Stimulated activated CD4-positive, alpha-beta T cell treated with anti-CD3 and anti-CD28 coated beads, Interleukin-4, amount 100 ng/mL, for 1 hour (primary cell): ENCODE data around the gene OLFM3.

ENCODE experiments used
- DNase-seq: peaks from one replicate; pipeline ENCODE4 v3.0.0-alpha.2; 2020

Gene OLFM3

DNA sequence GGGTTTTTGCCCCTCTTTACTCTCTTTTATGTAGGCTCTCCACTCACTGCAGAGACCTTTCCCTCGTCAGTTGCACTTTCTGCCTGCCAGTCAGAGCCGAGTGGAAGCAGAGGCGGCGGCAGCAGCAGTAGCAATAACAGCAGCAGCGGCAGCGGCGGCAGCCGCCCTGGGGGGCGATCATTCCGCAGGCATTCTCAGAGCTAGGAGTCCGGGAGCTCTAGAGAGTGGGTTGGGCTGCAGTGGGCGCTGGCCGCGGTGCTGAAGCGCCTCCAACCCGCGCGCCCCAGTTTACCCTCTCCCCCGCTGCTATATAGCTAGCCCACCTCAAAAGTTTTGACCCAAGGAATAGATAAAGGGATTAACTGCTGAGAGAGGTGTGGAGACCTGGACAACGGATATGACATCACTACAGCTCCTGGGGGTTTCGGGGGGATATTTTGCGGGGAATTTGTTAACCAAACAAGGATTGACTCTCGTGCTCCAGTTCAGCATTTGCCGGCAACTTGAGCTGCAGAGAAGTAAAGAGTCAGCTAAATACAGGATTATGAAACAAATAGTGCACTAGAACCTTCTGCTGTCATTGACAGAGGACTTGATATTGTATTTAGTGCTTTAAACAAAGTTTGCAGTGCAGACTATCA, at the start of gene OLFM3:
OLFM3 (minus strand) TSS at position 102 of the 641 bp plus-strand sequence.
- DNase-seq: no peak

DNA sequence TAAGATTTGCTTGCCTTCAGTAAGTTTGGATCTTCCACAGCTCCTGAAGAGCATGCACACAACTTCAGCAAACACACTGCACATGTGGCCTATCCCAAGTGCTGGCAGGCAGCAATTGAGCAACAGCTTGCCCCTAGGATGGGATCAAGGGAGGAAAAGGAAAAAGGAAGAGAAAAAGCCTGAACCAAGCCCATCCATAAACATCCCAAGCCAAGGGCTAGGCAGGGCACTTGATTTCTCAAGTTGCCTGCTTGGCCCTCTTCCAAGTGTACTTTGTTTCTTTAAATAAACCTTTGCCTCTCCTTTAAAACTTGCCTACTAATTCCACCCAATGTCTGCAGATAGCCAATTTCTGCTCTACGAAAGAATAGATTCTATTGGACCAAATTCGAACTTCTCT, 49.0 kb upstream of the OLFM3 start:
- DNase-seq: no peak

DNA sequence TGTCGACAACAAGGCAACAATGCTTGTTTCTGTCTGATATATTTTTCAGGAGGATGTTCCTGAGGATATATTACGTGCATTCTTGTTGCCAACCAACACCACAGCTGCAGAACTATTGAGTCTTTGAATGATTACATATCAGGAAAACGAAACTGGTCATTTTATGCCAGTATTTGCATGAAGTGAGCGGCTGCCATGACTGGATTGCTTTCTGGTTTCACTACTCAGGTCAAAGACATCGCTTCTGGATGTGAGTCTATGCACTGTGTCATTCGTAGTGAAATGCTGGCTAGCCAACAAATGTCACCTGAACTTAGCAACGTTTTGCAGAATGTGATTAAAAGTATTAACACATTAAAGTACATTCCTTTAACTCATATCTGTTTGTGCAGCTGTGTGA, 35.8 kb upstream of the OLFM3 start:
- DNase-seq: no peak

GRCh38 chr1:102019530-102019929, 22.8 kb upstream of the OLFM3 start:
- DNase-seq: no peak

DNA sequence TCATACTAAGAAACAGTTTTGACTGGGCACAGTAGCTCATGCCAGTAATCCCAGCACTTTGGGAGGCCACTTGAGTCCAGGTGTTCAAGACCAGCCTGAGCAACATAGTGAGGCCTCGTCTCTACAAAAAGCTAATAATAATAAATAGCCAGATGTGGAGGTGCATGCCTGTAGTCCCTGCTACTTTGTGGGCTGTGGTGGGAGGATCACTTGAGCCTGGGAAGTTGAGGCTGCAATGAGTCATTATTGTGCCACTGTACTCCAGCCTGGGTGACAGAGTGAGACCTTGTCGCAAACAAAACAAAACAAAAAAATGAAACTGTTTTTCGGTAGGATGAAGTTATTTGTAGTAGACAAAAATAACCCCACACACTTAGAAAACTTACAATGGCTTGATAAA, 19.0 kb upstream of the OLFM3 start:
- no peak for DNase-seq

DNA sequence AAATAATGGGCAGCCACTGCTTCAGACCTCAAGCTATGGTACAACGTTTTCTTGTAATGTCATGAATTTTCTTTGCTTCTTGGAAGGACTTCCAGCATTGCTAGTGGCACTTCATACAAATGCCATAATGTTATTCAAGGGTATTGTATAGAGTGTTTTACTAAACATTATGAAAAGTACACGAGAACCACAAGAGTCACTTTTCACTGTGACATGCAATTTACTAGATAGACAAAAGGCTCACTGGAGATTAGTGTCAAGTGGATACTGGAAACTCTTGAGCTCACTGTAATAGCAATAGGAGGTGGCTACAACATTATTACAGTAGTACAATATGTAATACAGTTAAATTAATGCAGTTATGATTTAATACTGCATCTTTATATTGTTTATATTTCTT, 5.3 kb upstream of the OLFM3 start:
- no peak for DNase-seq

GRCh38 chr1:101995984-101996745, 561 bp downstream of the OLFM3 start:
- DNase-seq: no peak

- DNase-seq: no peak
These were observed 3.0 kb downstream of the OLFM3 start for GRCh38 chr1:101993710-101994109.

DNA sequence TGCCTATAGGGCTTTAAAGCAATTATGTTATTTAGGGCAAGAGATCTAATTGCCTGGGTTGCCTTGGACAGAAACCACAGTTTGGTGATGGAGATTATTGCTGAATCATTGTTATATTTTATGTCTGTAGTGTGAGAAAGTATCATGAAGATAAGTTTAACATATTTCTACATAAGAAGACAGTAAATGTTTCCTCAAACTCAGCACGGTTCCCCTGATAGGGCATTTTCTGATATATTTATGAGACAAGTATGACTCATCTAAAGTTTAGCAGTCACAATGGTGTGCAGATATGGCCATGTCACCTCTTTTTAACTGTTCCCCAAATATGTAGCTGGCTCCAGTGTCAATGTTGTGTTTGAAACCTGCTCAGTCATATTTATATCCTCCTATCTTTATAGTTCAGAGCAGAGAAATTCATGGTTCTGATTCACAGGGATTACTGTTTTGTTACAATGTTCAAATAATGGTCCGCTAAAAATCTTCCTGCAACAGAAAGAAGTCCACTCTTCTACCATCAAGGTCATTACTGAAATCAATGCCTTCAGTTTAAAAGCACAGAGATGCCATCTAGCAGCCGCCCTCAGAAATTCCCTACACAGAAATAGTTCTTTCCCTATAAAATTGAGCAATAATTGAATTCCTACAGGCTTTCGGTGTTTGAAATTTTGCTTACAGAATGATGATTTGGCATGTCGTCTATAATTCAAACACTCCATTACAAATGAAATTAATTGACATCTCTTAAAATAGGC, 3.7 kb downstream of the OLFM3 start:
- no peak for DNase-seq

- DNase-seq: no peak
These were observed 15.8 kb downstream of the OLFM3 start for GRCh38 chr1:101980974-101981373.

DNA sequence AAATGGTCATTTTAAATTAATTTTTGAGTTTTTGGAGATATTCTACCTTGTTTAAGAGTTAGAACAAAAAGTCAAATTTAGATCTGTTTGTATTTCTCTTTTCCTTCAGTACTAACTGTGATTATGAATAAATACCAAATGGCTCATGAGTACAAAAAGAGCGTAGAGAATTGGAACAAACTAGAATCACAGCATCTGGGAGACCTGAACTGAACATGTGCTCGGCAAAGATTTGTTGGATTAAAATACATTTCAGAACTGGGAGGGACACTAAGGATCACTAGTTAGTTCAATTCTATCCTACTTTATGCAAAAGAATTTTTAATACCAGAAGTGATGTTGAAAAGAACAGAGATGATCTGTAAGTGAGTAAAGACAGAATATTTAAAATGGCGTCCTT, 19.5 kb downstream of the OLFM3 start:
- no peak for DNase-seq

DNA sequence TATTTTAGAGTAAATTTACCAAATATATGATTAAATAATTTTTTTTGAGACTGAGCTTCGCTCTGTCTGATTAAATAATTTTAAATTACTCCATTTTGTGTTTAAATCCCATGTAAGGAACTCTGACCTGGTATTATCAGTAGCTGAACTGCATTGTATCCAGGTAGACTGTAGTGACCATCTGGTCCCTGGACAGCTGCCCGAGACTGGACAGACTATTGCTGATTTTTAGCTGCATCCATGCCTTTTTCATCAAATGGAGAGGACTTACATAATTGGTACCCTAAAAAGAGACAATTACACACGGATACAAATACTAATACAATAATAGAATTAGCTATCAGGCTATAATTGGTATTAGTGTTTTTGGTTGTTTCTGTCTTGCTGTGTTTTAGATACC, 20.6 kb downstream of the OLFM3 start:
- no peak for DNase-seq

GRCh38 chr1:101975371-101975770, 21.4 kb downstream of the OLFM3 start:
- DNase-seq: no peak

DNA sequence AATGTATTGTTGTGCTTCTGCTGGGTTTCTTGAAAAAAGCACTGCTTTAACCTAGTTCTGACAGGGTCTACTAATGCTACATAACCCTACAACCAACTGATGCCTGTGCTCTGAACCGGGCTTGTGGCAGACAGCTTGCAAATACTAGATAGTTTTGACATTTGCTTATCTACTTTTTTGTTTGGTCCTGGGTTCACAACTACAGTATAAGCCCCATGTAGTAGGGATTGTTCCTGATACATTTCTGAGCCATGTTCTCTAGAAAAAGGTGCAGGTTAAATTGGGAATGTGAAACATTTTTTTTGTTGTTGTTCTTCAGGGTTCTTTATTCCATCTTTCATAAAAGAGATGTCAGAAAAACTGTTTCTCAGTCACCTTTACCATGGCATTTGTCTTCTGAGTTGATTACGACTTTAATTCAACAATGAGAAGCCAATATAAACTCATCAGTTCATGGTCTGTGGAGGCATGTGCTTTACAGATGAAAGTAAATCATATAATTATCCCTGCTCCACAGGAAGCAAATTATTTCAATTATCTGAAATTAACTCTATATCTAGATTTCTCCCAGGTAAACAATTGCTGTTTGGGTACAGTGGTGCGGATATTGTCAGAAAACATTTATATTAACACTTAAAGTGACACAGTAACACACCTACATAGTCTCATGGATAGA, 22.0 kb downstream of the OLFM3 start:
- DNase-seq: no peak

DNA sequence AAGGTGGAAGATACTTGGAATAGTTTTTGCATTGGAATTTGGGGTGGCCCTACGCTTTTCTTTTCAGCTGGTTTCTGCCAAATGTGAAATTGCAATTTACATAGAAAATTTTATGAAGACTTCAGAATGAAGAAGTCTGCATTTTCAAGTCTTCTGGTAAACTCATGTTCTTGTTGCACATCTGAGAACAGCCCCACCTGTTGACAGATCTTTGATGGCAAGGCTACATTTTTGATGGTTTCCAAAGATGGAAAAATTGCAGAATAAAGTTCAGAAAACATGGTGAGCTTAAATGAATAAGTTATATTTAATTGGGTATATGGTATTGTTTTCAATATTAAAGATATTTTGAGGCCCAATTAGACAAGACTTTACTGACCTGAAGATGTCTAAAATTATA, 25.4 kb downstream of the OLFM3 start:
- no peak for DNase-seq

- no peak for DNase-seq
These were observed 28.9 kb downstream of the OLFM3 start for GRCh38 chr1:101967871-101968270.

DNA sequence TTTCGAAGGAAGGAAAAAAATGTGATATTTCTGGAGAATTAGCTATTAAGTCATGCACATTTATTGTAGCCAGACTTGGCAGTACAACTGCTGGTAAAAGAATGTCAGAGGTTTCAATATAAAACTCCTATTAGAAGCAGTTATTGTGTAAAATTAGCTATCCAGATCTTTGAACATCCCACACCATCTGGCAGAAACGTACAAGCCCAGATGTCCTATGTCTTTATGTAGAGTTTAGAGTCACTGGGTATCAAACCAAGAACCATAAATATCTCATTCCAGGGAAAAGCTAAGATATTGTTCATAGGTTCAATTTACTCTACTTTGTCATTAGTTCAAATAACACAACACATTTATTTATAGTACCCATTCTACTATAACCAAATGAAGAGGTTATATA, 31.4 kb downstream of the OLFM3 start:
- DNase-seq: no peak

- DNase-seq: no peak
These were observed 32.0 kb downstream of the OLFM3 start for GRCh38 chr1:101964708-101965107.

GRCh38 chr1:101960142-101960541, 36.6 kb downstream of the OLFM3 start:
- no peak for DNase-seq

DNA sequence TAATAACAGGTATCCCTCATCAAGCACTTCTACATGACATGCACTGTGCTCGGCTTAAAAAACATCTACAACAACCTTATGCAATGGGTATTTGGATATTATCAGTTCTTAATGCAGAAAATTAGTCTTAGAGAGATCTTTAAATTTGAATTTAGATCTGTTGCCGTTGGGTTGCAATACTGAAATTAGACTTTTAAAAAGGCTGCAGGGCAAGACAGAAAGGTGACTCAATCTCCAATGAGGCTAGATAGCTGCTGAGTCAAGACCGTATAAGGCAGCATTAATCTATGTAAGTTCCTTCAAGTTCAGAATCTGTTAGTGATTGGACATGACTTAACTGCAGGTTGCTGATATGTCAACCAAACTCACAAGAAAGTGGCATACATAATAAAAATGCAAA, 37.3 kb downstream of the OLFM3 start:
- no peak for DNase-seq

DNA sequence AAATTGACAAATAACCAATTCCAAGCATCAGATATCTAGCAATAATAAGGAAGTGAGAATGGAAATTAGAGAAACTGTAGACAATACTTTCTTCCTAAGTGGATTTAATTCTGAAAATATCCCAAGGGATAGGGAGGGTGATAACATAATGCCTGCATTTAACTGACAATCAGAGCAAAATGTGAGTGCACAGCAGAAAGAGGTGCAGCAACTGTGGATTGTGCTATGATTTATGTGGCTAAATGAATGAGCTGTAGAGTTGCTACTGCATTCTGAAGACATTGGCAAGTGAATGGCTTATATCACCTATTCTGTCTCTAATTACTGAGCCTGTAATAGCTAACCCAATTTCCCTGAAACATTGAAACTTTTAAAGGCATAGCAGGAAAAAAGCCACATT, 39.0 kb downstream of the OLFM3 start:
- DNase-seq: no peak

GRCh38 chr1:101953623-101954022, 43.1 kb downstream of the OLFM3 start:
- DNase-seq: no peak

DNA sequence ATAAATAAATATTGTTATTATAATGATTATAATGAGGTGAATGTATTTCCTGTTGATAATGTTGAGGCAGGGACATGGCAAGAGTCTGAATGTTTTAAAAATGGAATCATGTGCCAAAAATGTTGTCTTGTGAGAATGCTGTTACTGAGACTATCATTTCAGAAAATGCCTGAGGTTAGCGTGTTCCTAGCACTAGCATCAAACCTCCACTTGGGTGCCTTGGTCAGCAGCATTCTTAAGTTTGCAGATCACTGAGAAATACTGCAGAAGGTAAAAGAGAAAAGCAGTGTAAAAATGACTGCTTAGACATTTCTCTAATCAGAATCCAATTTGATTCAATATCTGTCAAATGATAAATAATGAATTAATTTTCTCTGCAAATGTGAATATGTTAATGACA, 50.8 kb downstream of the OLFM3 start:
- no peak for DNase-seq

DNA sequence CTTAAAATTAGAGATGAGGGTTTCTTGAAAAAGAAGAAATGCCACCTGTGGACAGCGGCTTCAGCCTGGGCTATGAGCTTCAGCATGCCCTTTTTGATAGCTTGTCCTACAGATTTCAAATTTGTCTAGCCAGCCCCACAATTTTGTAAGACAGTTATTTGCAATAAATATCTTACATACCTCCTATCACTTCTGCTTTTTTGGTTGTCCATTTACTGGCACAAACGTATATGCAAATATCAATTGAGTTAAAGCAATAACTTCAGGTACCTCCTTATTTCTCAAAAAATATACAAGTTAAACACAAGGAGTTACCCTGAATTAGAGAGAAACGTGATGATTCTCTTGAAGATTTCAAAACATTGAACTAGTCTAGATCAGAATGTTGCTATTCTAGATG, 53.5 kb downstream of the OLFM3 start:
- no peak for DNase-seq
